ENCODE results near the gene DAGLB.

- no peak for TF ChIP-seq CTCF (conservative IDR thresholded peaks at IDR 0.05; ENCODE audit: low read depth, low read length)
- TF ChIP-seq EZH2 (IDR thresholded peaks at IDR 0.05; ENCODE audit: low read length, unreplicated experiment), result no peak
- TF ChIP-seq EZH2phosphoT487 (IDR thresholded peaks at IDR 0.05; ENCODE audit: borderline replicate concordance, low read length), result no peak
Measured at GRCh38 chr7:6478186-6478585, 30.4 kb upstream of the DAGLB start.

Measured in PC-3 (cell line).